Subcutaneous adipose tissue (tissue), 4 donors: ENCODE data around the gene TMEM106C. TPM values are rescaled to one million over a fixed set of nuclear protein-coding genes. Genes with fewer than 3 reads are reported as not detected.

Experiments
- total RNA-seq, 4 donors: library from RNA; depleted of rRNA; stranded (reverse); fragments of >200 nt; gene quantifications; one replicate each; pipeline ENCODE4 v1.1.0, GENCODE V29; 2016
- TF ChIP-seq, protein P1 (sequence below): fragments of 450-650 bp; IDR thresholded peaks from one replicate; pipeline ENCODE4 v1.5.1; 2016; ENCODE audit warnings: low read depth, mild to moderate bottlenecking, control low read depth, antibody characterized with exemption, moderate library complexity

The TMEM106C gene
- total RNA-seq, 4 donors from 2014 or later: 16.5 to 49.7 (median 39.4) TPM

DNA sequence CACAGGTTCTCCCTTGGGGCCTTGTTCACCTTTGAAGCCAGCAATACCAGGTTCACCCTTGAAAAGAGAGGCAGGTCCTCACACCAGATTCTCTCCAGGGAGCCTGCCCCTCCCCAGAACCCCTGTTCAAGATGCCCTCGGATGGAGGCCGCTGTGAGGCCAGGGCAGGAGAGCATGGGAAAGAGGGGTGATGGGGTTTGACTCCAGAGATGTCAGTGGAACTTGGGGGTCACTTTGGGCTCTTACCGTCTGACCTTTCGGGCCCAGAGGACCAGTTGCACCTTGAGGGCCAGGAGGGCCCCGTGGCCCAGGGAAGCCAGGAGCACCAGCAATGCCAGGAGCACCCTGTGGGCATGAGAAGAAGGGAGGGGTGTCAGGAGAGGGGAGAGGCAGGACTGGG, 23.4 kb downstream of the TMEM106C start:
- TF ChIP-seq, protein P1, sequence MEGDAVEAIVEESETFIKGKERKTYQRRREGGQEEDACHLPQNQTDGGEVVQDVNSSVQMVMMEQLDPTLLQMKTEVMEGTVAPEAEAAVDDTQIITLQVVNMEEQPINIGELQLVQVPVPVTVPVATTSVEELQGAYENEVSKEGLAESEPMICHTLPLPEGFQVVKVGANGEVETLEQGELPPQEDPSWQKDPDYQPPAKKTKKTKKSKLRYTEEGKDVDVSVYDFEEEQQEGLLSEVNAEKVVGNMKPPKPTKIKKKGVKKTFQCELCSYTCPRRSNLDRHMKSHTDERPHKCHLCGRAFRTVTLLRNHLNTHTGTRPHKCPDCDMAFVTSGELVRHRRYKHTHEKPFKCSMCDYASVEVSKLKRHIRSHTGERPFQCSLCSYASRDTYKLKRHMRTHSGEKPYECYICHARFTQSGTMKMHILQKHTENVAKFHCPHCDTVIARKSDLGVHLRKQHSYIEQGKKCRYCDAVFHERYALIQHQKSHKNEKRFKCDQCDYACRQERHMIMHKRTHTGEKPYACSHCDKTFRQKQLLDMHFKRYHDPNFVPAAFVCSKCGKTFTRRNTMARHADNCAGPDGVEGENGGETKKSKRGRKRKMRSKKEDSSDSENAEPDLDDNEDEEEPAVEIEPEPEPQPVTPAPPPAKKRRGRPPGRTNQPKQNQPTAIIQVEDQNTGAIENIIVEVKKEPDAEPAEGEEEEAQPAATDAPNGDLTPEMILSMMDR: no peak

DNA sequence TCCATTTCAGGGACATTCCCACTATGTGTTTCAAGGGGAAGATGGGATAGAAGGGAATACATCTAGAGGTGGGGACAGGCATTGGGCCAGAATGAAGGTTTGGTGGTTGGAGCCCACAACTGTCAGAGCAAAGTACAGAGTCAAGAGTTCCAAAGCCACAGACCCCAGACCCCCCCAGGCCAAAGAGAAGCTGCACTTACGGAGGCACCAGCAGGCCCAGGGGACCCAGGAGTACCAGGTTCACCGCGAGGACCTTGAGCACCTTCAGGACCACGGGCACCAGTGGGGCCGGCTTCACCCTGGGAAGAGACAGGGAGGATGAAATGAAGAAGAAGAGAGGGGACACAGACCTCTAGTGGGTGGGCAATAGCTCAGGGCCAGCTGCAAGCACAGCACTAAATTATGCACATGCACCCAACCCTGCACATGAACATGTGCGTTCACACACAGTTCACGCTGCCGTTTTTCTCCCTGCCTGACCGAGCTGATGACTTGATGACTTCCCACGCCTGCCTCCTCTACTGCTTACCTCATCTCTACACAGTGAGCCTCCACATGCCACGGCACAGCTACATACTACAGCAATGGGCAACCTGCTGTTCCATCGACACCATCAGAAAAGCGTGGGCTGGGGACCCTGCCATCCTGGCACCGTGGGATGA, 24.1 kb downstream of the TMEM106C start:
- TF ChIP-seq, protein P1: no peak

DNA sequence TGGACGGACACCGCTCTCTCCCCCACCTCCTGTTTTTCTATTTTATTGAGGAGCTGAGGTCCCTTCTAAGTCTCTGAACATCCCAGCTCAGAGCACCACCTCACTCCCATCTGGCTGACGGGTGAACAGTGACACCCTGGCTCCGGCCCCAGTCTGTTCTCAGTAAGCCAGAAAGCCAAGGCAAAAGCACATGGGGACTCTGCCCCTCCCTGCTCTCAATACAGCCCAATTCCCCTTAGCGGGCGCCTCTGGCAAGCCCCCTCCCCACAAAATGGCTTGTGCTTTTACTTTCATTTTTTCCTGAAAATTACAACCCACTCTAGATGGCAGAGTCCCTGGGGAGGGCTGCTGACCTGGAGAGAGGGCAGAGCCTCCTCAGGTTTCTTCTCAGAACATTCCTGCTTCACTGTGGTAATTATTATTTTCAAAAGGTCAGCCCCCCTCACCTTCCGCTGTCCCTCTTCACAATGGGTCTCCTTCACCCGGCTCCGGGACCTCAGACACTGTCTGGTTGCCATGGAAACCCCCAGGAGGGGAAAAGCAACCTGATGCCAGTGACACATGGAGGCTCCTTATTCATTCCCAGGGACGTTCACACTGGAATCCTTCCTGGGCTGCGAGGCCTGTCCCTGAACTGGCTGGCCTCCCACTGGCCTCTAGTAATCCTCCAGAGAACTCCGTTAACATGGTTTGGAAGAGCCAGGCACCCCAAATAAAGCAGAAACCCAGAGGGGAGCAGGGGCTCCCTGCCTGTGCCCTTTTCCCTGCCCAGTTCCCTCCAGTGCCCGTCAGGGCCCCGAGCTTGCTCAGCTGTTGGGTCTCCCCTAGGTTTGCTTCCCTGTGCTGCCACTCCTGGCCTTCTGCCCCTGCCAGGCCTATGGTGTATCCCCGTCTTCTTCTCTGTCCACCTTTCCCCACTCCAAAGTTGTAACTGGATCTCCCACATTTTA, 25.0 kb downstream of the TMEM106C start:
- TF ChIP-seq, protein P1: no peak

DNA sequence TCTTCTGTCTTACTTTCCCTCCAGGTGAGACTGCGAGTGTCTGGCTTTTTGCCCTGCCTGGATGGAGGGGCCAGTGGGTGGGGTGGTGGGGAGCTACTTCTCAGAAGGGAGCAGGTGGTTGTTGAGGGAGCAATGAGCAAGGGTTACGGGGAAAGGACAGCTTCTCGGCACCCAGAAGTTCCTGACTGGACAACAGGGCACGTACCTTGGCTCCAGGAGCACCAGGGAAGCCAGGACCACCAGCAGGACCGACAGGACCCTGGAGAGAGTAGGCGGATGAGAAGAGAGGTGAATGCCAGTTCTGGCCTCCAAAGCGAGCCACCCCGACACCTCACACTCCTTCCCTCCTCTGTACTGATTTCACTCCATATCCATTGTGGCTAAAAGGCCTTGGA, 25.6 kb downstream of the TMEM106C start:
- TF ChIP-seq, protein P1: no peak

DNA sequence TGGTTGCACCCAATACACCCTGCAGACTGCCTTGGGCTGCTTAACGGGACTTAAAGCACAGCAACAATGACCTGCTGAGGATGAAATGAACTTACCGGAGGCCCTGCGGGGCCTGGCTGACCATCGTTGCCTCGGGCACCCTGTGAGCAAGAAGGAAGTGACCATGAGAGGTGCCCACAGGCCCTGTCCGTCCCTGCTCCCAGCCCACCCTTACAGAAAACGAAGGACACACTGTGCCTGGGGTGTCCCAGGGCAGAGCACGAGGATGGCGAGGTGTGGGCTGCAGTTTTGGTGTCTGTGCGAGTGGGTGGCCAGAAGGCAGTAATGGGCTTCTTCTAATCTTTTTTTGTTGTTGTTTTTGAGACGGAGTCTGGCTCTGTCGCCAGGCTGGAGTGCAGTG, 26.3 kb downstream of the TMEM106C start:
- TF ChIP-seq, protein P1: no peak

DNA sequence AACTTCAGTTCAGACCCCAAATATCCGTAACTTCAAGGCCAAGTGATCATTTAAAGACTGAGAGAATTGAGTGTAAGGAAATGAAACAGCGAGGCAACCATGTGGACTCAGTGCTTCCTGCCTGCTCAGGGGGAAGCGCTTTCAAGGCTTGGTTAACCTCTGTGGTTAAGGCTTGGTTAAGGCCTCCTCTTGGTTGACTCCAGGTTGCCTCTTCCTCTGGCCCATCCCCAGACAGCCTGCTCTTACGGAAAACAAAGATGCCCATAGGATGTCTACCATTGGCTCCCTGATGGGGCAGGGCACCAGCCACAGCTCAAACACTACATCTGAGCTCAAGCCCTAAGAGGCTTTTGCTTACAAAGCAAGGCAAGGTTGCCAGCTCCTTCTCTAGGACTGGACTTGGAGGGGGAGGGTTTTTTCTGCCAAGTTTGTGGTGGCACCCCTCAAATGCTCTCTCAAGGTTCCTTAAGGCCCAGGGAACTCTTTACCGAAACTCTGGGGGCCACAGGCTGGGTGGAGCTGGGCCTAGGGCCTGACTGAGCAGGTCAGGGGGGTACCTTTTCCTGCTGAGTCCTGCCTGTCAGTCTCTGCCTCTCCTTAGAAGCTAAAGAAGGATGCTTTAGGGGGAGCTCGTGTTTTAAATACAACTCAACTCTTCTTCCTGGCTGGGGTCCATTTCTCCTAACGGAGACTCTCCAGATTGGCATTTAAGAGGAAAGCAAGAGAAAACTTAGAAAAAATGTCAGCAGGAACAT, 27.1 kb downstream of the TMEM106C start:
- TF ChIP-seq, protein P1: no peak
